ENCODE results near the gene SGCD.

Gene SGCD

GRCh38 chr5:156326718-156327259, at the start of gene SGCD:
SGCD (plus strand) TSS chr5:156327164.
- DNase-seq: no peak

- no peak for DNase-seq
Measured at GRCh38 chr5:156277290-156277689, 49.7 kb upstream of the SGCD start.

- DNase-seq: no peak
Measured at GRCh38 chr5:156295431-156295830, 31.5 kb upstream of the SGCD start.

GRCh38 chr5:156310115-156310514, 16.8 kb upstream of the SGCD start:
- DNase-seq: no peak

- DNase-seq: no peak
Measured at GRCh38 chr5:156312897-156313694, 13.9 kb upstream of the SGCD start.

- no peak for DNase-seq
Measured at GRCh38 chr5:156314416-156314815, 12.5 kb upstream of the SGCD start.

- DNase-seq: no peak
Measured at GRCh38 chr5:156322666-156323065, 4.3 kb upstream of the SGCD start.

- no peak for DNase-seq
Measured at GRCh38 chr5:156327296-156327695, 332 bp downstream of the SGCD start.

- DNase-seq: no peak
Measured at GRCh38 chr5:156328161-156328560, 1.2 kb downstream of the SGCD start.

GRCh38 chr5:156328766-156329165, 1.8 kb downstream of the SGCD start:
- no peak for DNase-seq

- DNase-seq: no peak
Measured at GRCh38 chr5:156329171-156329611, 2.2 kb downstream of the SGCD start.

GRCh38 chr5:156330141-156330870, 3.3 kb downstream of the SGCD start:
- no peak for DNase-seq

GRCh38 chr5:156331181-156331580, 4.2 kb downstream of the SGCD start:
- no peak for DNase-seq

- no peak for DNase-seq
Measured at GRCh38 chr5:156331845-156332244, 4.9 kb downstream of the SGCD start.

GRCh38 chr5:156332245-156332644, 5.3 kb downstream of the SGCD start:
- DNase-seq: no peak

- no peak for DNase-seq
Measured at GRCh38 chr5:156339139-156339841, 12.3 kb downstream of the SGCD start.

GRCh38 chr5:156340893-156341292, 13.9 kb downstream of the SGCD start:
- no peak for DNase-seq

- DNase-seq: no peak
Measured at GRCh38 chr5:156350256-156350655, 23.3 kb downstream of the SGCD start.

- no peak for DNase-seq
Measured at GRCh38 chr5:156351423-156351822, 24.5 kb downstream of the SGCD start.

GRCh38 chr5:156354571-156354970, 27.6 kb downstream of the SGCD start:
- DNase-seq: no peak

GRCh38 chr5:156356238-156356637, 29.3 kb downstream of the SGCD start:
- no peak for DNase-seq

- DNase-seq: no peak
Measured at GRCh38 chr5:156359476-156359875, 32.5 kb downstream of the SGCD start.

GRCh38 chr5:156361436-156362109, 34.6 kb downstream of the SGCD start:
- no peak for DNase-seq

Measured in stimulated activated CD4-positive, alpha-beta T cell treated with anti-CD3 and anti-CD28 coated beads, Interleukin-4, amount 100 ng/mL, for 1 hour (primary cell).